AML-193 (cell line): ENCODE results near the gene PPARG.
"Not testable (repeated sequence)": the region's sequence is repeated elsewhere in the genome, so short reads cannot be mapped to it uniquely, and the experiment has no call there.

Experiments used
- DNase-seq, 2 experiments: peaks; one replicate each; lab custom pipeline; 2025; lab: John Stamatoyannopoulos, UW

The PPARG gene

GRCh38 chr3:12443781-12444522 lies 155.1 kb downstream of the PPARG start:
- DNase-seq = no peak

- DNase-seq = no peak
Observed at GRCh38 chr3:12444582-12445471, 156.0 kb downstream of the PPARG start.

- DNase-seq = no peak
Observed at GRCh38 chr3:12445523-12446240, 156.8 kb downstream of the PPARG start.

GRCh38 chr3:12446298-12446697 lies 157.4 kb downstream of the PPARG start:
- DNase-seq = no peak

- DNase-seq = no peak
Observed at GRCh38 chr3:12447075-12447474, 158.2 kb downstream of the PPARG start.

GRCh38 chr3:12448404-12449202 lies 159.7 kb downstream of the PPARG start:
- not testable (repeated sequence) for DNase-seq

- DNase-seq = no peak
Observed at GRCh38 chr3:12449889-12450682, 161.2 kb downstream of the PPARG start.

- DNase-seq = peak; percentile 29 to 34
Observed at GRCh38 chr3:12451481-12451880, 162.6 kb downstream of the PPARG start.

GRCh38 chr3:12451960-12452359 lies 163.1 kb downstream of the PPARG start:
- DNase-seq = no peak

GRCh38 chr3:12452361-12453330 lies 163.8 kb downstream of the PPARG start:
- DNase-seq = no peak

- no peak for DNase-seq
Observed at GRCh38 chr3:12454076-12454815, 165.4 kb downstream of the PPARG start.

- no peak for DNase-seq
Observed at GRCh38 chr3:12454816-12455121, 165.9 kb downstream of the PPARG start.

- no peak for DNase-seq
Observed at GRCh38 chr3:12455740-12456139, 166.9 kb downstream of the PPARG start.

GRCh38 chr3:12456441-12456840 lies 167.6 kb downstream of the PPARG start:
- DNase-seq = no peak

- not testable (repeated sequence) for DNase-seq
Observed at GRCh38 chr3:12457380-12457779, 168.5 kb downstream of the PPARG start.

GRCh38 chr3:12458901-12459300 lies 170.0 kb downstream of the PPARG start:
- peak; percentile 83 to 85 for DNase-seq

- no peak for DNase-seq
Observed at GRCh38 chr3:12460127-12460526, 171.3 kb downstream of the PPARG start.

- DNase-seq = no peak
Observed at GRCh38 chr3:12461097-12461649, 172.3 kb downstream of the PPARG start.
